T-helper 17 cell (primary cell): ENCODE data around the gene MYL12B. TPM values are rescaled to one million over a fixed set of nuclear protein-coding genes. Genes with fewer than 3 reads are reported as not detected.
"Not testable (repeated sequence)": the region's sequence is repeated elsewhere in the genome, so short reads cannot be mapped to it uniquely, and the experiment has no call there.

Source experiments
- ATAC-seq: fragments of 150-1000 bp; cut with Tn5 transposase; 2 replicates; pipeline ENCODE4 v1.10.0; 2021; ENCODE audit warnings: mild to moderate bottlenecking, moderate library complexity
- DNase-seq, 3 donors: peaks; one replicate each; pipeline versions ENCODE4 v3.0.0 to v3.0.0-alpha.2; 2020 to 2021
- H3K9me3 ChIP-seq: one replicate; pipeline ENCODE4 v1.7.0; 2013; ENCODE audit warnings: low read length, mild to moderate bottlenecking; ENCODE audit not compliant: control insufficient read depth, poor library complexity, severe bottlenecking
- H3K27ac Mint-ChIP-seq: one replicate; pipeline ENCODE4 v1.8.0; 2022; ENCODE audit warnings: mild to moderate bottlenecking, moderate library complexity, mixed read lengths
- H3K27me3 Mint-ChIP-seq: one replicate; pipeline ENCODE4 v1.8.0; 2022; ENCODE audit warnings: mixed read lengths
- H3K36me3 Mint-ChIP-seq: one replicate; pipeline ENCODE4 v1.8.0; 2022; ENCODE audit warnings: low read depth, mixed read lengths
- H3K4me1 Mint-ChIP-seq: one replicate; pipeline ENCODE4 v1.8.0; 2022; ENCODE audit warnings: mild to moderate bottlenecking, mixed read lengths
- H3K4me3 Mint-ChIP-seq: one replicate; pipeline ENCODE4 v1.8.0; 2022; ENCODE audit warnings: mild to moderate bottlenecking, moderate library complexity, mixed read lengths
- total RNA-seq, 4 donors: library from RNA in 2 of 4; stranded (reverse) in 2 of 4; gene quantifications; one replicate each; pipeline ENCODE4 v1.2.3 and lab custom pipeline; 2022 to 2026

MYL12B gene
- total RNA-seq (100 to 1,000 TPM; 172 to 178 TPM), total RNA-seq (lab: John Stamatoyannopoulos, UW) (188 to 622 reads per million in 2 donors)

- ATAC-seq (peak; percentile 78), DNase-seq (peak; percentile 66 to 76 (median 73))
- peaks cover 13% of the 10 kb centered on the region for H3K36me3 Mint-ChIP-seq
- no peaks in the 10 kb centered on the region for H3K27me3 Mint-ChIP-seq
- no peaks in the 10 kb centered on the region for H3K9me3 ChIP-seq
- peak within 1 kb of the TSS; percentile 100 for H3K4me3 Mint-ChIP-seq
- H3K27ac Mint-ChIP-seq, result peak within 1 kb of the TSS; percentile 99
- H3K4me1 Mint-ChIP-seq, result peaks cover 73% of the 10 kb centered on the region
Measured at GRCh38 chr18:3261373-3262233, at the start of gene MYL12B. MYL12B (plus strand) TSS chr18:3262133; CDS start chr18:3272899, 10,766 bp downstream.

GRCh38 chr18:3212657-3213056, 49.3 kb upstream of the MYL12B start:
- no peak overlapping the region for H3K4me3 Mint-ChIP-seq

GRCh38 chr18:3213300-3214059, 48.5 kb upstream of the MYL12B start:
- no peaks in the 10 kb centered on the region for H3K9me3 ChIP-seq
- no peak overlapping the region for H3K4me3 Mint-ChIP-seq
- H3K27ac Mint-ChIP-seq, result peak overlapping the region; percentile 71
- ATAC-seq (peak; percentile 88), DNase-seq (no peak)
- H3K4me1 Mint-ChIP-seq, result peaks cover 12% of the 10 kb centered on the region
- peaks cover 3% of the 10 kb centered on the region for H3K36me3 Mint-ChIP-seq
- H3K27me3 Mint-ChIP-seq, result no peaks in the 10 kb centered on the region

More at GRCh38 chr18:3212657-3213056, 49.3 kb upstream of the MYL12B start:
- no peak for ATAC-seq
- peak overlapping the region; percentile 71 for H3K27ac Mint-ChIP-seq
- H3K36me3 Mint-ChIP-seq, result peaks cover 3% of the 10 kb centered on the region
- no peak for DNase-seq
- H3K27me3 Mint-ChIP-seq, result no peaks in the 10 kb centered on the region
- no peaks in the 10 kb centered on the region for H3K9me3 ChIP-seq
- H3K4me1 Mint-ChIP-seq, result peaks cover 12% of the 10 kb centered on the region

GRCh38 chr18:3214855-3215637, 46.9 kb upstream of the MYL12B start:
- peaks cover 3% of the 10 kb centered on the region for H3K36me3 Mint-ChIP-seq
- no peaks in the 10 kb centered on the region for H3K9me3 ChIP-seq
- ATAC-seq (no peak), DNase-seq (no peak)
- H3K27ac Mint-ChIP-seq, result peak overlapping the region; percentile 6
- H3K4me3 Mint-ChIP-seq, result no peak overlapping the region
- H3K27me3 Mint-ChIP-seq, result no peaks in the 10 kb centered on the region
- H3K4me1 Mint-ChIP-seq, result peaks cover 14% of the 10 kb centered on the region

GRCh38 chr18:3216987-3217386, 44.9 kb upstream of the MYL12B start:
- no peak for ATAC-seq
- Mint-ChIP-seq H3K4me3 (no peak overlapping the region), H3K27me3 (no peaks in the 10 kb centered on the region), H3K36me3 (peaks cover 3% of the 10 kb centered on the region), H3K27ac (no peak overlapping the region), H3K4me1 (peaks cover 10% of the 10 kb centered on the region)
- H3K9me3 ChIP-seq, result no peaks in the 10 kb centered on the region
- DNase-seq, result no peak

GRCh38 chr18:3217948-3218647, 43.8 kb upstream of the MYL12B start:
- H3K27ac Mint-ChIP-seq, result no peak overlapping the region
- no peaks in the 10 kb centered on the region for H3K27me3 Mint-ChIP-seq
- H3K36me3 Mint-ChIP-seq, result peaks cover 3% of the 10 kb centered on the region

GRCh38 chr18:3218819-3219218, 43.1 kb upstream of the MYL12B start:
- ATAC-seq (no peak), DNase-seq (no peak)
- Mint-ChIP-seq H3K4me1 (peaks cover 13% of the 10 kb centered on the region), H3K36me3 (peaks cover 3% of the 10 kb centered on the region), H3K27ac (peak overlapping the region; percentile 72), H3K4me3 (no peak overlapping the region), H3K27me3 (no peaks in the 10 kb centered on the region)
- H3K9me3 ChIP-seq, result no peaks in the 10 kb centered on the region

More at GRCh38 chr18:3217948-3218647, 43.8 kb upstream of the MYL12B start:
- peaks cover 10% of the 10 kb centered on the region for H3K4me1 Mint-ChIP-seq
- ATAC-seq, result no peak
- H3K9me3 ChIP-seq, result no peaks in the 10 kb centered on the region
- H3K4me3 Mint-ChIP-seq, result no peak overlapping the region
- no peak for DNase-seq

- peaks cover 3% of the 10 kb centered on the region for H3K36me3 Mint-ChIP-seq
- no peaks in the 10 kb centered on the region for H3K9me3 ChIP-seq
- H3K27ac Mint-ChIP-seq, result peak overlapping the region; percentile 72
- DNase-seq (no peak), ATAC-seq (no peak)
- H3K4me3 Mint-ChIP-seq, result peak overlapping the region; percentile 43
- H3K4me1 Mint-ChIP-seq, result peaks cover 12% of the 10 kb centered on the region
- no peaks in the 10 kb centered on the region for H3K27me3 Mint-ChIP-seq
Measured at GRCh38 chr18:3219241-3219630, 42.7 kb upstream of the MYL12B start.

- no peaks in the 10 kb centered on the region for H3K9me3 ChIP-seq
- H3K4me3 Mint-ChIP-seq, result peak within 1 kb of the TSS; percentile 43
- H3K27ac Mint-ChIP-seq, result peak within 1 kb of the TSS; percentile 72
- peaks cover 3% of the 10 kb centered on the region for H3K36me3 Mint-ChIP-seq
- DNase-seq (no peak), ATAC-seq (no peak)
- peaks cover 12% of the 10 kb centered on the region for H3K4me1 Mint-ChIP-seq
- no peaks in the 10 kb centered on the region for H3K27me3 Mint-ChIP-seq
Measured at GRCh38 chr18:3219631-3220335, 42.1 kb upstream of the MYL12B start, which contains the start of gene MYOM1. MYOM1 (minus strand) TSS chr18:3219968; CDS start chr18:3215223, 4,745 bp downstream.

- not testable (repeated sequence) for H3K36me3 Mint-ChIP-seq, H3K9me3 ChIP-seq, ATAC-seq, DNase-seq, H3K27me3 Mint-ChIP-seq, H3K27ac Mint-ChIP-seq, H3K4me3 Mint-ChIP-seq
- H3K4me1 Mint-ChIP-seq, result peaks cover 12% of the 10 kb centered on the region
Measured at GRCh38 chr18:3220868-3221267, 41.1 kb upstream of the MYL12B start.

GRCh38 chr18:3221496-3221895, 40.4 kb upstream of the MYL12B start:
- no peak for DNase-seq
- Mint-ChIP-seq H3K4me3 (no peak overlapping the region), H3K27ac (no peak overlapping the region), H3K27me3 (peaks cover 4% of the 10 kb centered on the region), H3K4me1 (peaks cover 12% of the 10 kb centered on the region), H3K36me3 (peaks cover under 1% of the 10 kb centered on the region)
- no peak for ATAC-seq
- H3K9me3 ChIP-seq, result no peaks in the 10 kb centered on the region

GRCh38 chr18:3223356-3223755, 38.6 kb upstream of the MYL12B start:
- ATAC-seq (peak; percentile 32), DNase-seq (no peak)
- Mint-ChIP-seq H3K4me1 (peaks cover 12% of the 10 kb centered on the region), H3K27me3 (peaks cover 12% of the 10 kb centered on the region), H3K36me3 (peaks cover 2% of the 10 kb centered on the region), H3K4me3 (no peak overlapping the region), H3K27ac (peak overlapping the region; percentile 27)
- H3K9me3 ChIP-seq, result no peaks in the 10 kb centered on the region
